Hematopoietic multipotent progenitor cell treated with erythropoietin and hydrocortisone succinate and interleukin-3 and kit ligand, for 6 days (in vitro differentiated cells): Measurements from ENCODE around the gene XYLT2.
"Not testable (repeated sequence)": the region's sequence is repeated elsewhere in the genome, so short reads cannot be mapped to it uniquely, and the experiment has no call there.

Experiments
- DNase-seq: peaks from one replicate; pipeline ENCODE4 v3.0.0-alpha.2; 2015

The XYLT2 gene

GRCh38 chr17:50322271-50322670 lies 23.7 kb upstream of the XYLT2 start:
- no peak for DNase-seq

- no peak for DNase-seq
Observed at GRCh38 chr17:50323060-50323459, 22.9 kb upstream of the XYLT2 start.

DNA sequence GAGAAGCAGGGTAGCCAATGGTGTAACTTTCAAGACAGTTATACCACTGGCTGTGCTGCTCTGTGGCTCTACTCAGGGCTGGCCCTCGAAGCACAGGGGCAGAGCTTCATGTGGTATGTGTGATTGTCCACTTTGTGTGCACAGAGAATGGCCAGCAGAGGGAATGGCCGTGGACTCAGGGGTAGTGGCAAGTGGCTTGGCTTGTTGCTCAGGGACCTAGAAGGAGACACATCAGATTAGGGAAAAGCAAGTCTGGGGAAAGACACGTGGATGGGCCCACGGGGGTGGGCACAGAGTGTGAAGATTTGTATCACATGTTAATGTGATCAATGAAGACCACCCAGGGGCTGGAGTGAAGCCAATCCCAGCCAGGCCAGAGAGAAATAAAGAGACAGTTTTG lies 20.0 kb upstream of the XYLT2 start:
- DNase-seq: no peak

DNA sequence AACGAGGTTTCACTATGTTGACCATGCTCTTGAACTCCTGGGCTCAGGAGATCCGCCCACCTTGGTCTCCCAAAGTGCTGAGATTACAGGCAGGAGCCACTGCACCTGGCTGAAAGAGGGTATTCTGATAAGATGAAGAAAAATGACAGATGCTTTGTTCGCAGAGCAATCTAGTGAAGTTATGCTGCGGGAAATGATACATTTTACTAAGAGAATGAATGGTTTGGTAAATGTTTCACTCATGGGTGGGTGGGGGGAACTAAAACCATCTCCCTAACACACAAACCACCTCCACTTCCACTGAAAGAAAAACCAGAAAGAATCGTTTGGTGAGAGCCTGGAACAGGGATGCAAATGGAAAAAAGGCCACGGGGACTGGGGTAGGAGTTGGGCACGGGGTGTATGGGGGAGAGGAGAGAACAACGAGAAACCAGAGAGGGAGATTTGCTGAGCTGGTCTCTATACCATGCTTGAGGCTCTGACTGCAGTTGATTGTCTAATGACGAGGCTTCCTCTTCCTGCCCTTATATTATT lies 19.0 kb upstream of the XYLT2 start:
- no peak for DNase-seq

- DNase-seq: no peak
Observed at GRCh38 chr17:50328363-50329325, 17.3 kb upstream of the XYLT2 start.

GRCh38 chr17:50329716-50330115 lies 16.2 kb upstream of the XYLT2 start:
- DNase-seq: no peak

GRCh38 chr17:50330151-50330775 lies 15.7 kb upstream of the XYLT2 start:
- DNase-seq: no peak

DNA sequence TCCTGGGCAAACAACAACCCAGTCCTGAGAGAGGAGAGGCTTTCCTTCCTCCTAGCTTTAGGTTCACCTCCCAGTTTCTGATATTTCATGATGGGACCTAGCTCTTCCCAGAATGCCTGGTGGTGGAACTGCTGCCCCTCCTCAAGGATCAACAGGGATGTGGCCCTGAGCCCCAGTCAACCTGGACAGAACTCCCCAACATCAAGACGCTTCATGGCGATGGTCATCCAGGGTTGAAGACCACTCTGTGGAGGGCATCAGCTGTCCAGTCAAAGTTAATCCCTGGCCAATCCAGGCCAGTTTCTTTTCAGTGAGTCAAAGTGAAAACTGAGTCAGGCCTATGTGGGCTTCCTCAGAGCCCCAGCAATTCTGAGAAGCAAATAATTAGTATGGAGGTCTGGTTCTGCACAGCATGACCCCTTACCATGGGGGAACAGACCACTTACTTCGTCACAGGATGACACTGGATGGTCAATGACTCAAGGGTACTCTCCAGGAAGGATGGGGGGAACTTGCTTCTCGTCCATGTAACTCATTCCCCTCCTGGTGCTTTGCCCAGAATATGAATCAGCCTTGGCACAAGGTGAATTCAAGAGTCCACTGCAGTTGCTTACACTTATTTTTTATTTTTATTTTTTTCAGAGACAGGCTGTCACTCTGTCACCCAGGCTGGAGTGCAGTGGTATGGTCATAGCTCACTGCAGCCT lies 14.7 kb upstream of the XYLT2 start:
- DNase-seq: no peak

- DNase-seq: no peak
Observed at GRCh38 chr17:50332196-50332595, 13.7 kb upstream of the XYLT2 start.

DNA sequence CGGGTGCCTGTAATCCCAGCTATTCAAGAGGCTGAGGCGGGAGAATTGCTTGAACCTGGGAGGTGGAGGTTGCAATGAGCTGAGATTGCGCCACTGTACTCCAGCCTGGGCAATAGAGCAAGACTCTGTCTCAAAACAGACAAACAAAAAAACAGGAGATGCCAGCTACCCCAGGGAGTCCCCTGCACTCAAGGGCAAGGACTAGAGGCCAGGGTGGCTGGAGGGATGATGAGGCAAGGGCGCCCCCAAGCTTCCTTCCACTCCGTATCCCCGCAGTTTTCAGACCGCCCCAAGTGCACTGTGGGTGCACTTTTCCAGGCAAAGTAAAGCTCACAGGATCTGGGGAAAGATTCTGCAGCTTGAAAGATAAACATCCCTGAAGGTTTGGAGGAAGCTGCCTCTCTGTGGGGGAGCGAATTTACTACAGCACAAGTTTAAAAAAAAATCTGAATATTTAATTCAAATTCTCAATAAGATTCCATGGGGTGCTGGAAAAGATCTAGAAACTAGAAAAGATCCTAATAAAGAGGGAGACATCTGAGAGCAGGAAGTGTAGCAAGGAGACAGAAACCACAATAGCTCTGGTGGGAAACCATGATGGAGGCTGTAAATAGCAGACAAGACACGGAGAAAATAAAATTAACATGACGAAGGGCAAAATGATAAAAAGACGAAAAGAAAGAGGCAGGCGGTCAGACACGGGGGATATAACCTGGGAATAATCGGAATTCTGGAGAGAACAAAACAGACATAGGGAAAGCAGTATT lies 12.5 kb upstream of the XYLT2 start:
- not testable (repeated sequence) for DNase-seq

GRCh38 chr17:50337956-50338355 lies 8.0 kb upstream of the XYLT2 start:
- no peak for DNase-seq

DNA sequence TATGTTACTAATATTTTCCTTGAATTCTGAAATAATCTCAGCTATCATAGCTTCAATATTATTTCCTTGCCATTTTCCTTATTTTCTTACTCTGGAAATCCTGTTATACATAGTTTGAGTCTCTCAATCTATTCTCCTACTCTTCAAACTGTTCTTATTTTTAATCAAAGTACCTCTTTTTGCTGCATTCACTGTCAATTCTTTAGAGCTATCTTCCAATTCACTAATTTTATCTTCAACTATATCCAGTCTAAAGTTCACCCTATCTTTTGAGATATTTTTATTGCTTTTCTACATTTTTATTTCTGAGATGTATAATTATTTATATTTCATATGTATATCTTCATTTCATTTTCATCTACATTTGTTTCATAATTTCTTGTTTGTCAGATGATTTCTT lies 7.3 kb upstream of the XYLT2 start:
- DNase-seq: no peak

- no peak for DNase-seq
Observed at GRCh38 chr17:50339381-50339780, 6.5 kb upstream of the XYLT2 start.

DNA sequence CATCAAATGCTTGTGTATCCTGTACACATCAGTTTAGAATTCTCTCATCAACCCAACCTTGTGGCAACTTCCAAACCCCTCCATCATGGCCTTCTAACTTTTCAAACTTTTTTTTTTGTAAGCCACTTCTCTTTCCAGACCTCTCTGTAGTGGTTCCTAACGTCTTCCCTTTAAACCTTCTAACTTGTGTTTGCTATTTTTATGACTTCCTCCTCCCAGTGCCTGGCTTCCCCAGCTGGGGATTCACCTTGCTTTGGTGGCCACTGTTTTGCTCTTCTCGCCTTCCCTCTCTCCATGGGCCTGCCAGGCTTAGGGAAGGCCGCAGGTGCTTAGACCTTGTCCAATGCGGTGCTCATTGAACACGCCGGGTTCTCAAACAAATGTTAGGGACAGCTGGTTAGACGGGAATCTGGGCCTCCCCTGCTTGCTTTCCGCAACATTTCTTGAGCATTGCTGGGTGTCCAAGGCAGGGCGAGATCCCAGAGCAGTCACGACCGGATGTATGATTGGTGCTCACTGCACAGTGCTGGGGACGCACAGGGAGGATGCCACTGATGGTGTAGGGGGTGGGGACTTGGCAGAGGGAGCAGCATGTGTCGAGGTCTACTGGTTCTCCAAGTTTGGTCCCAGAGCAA lies 1.1 kb upstream of the XYLT2 start:
- DNase-seq: no peak

DNA sequence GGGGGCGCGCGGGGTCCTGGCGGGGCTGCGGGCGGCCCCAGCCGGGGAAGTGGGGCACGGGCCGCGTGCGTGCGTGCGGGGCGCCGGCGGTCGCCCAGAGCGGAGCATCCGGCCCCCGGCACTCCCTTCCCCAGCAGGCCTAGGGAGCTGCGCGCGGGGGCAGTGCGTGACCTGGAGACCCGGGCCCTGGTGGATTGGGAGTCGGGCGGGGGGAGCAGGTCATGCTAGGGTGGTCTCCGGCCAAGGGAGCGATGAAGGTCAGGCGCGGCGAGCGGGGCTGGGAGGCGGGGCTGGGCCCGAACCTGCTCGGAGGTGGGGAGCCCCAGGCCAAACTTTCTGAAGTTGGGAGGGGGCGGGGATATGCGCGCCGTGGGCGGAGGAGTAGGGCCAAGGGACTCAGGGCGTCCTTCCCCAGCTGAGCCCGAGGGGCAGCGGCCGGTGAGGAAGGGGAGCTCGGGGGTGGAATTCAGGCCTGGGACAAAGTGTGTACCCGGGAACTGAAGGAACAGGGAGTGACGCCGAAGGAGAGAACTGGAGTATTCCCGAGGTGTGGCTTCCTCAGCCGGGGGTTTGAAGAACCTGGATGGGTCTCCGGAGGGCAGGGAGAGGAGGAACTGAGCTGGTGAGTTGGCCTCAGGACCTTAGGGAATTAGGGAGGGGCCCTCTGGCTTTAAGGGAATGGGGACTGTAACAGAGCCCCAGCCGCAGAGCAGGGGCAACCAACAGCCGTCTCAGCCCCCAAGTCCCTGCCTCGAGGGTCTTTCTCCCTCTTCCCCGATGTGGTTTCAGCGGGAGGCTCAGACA lies 589 bp downstream of the XYLT2 start:
- peak; percentile 48 for DNase-seq

GRCh38 chr17:50347117-50347893 lies 1.4 kb downstream of the XYLT2 start:
- no peak for DNase-seq

- no peak for DNase-seq
Observed at GRCh38 chr17:50347894-50348291, 2.0 kb downstream of the XYLT2 start.

DNA sequence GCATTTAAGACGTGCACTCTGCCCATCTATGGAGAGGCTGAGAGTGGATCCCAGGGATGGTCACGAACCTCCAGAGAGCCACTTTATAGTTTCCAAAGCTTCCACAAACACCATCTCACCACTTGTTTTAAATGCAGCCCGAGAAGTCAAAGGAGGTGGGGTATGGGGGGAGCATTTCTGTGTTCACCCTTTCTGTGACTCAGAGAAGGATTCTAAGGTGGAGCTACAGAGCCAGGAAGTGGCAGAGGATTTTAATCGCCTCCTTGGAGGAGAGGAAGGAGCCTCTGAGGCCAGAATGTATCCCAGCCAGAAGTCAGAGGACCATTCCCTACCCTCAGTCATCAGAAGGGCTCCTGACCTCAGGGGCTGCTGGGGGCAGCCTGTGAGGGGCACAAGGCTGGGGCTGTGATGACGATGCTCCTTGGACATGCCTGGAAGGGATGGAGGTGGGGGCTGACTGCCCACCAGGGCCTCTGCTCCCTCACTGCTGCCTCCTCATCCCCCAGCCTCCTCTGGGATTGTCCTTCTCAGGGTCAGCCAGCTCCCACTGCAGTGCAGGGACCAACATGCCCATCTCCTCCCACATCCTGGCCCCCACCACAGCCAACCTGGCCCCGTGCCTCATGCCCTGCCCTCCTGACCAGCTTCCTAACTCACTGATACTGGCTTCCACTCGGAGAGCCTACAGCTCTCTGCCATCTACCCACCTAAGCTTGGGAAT lies 2.8 kb downstream of the XYLT2 start:
- DNase-seq: no peak

DNA sequence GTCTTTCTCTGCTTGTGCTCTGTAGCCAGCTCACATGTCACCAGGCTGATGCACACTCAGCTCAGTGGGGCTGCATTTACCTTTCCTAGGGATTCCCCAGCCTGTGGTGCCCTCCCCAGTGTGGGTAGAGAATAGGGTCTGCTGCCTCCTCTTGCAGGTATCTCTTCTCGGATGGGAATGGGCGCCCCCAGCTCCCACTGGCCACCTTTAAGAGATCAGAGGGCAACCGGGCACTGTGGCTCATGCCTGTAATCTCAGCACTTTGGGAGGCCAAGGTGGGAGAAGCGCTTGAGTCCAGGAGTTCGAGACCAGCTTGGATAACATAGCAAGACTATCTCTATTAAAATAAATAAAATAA lies 3.3 kb downstream of the XYLT2 start:
- no peak for DNase-seq

GRCh38 chr17:50350733-50351132 lies 4.8 kb downstream of the XYLT2 start:
- no peak for DNase-seq
